AG04449 (cell line): ENCODE results near the gene GJB3.
"Not testable (repeated sequence)": the region's sequence is repeated elsewhere in the genome, so short reads cannot be mapped to it uniquely, and the experiment has no call there.

Experiments
- CTCF ChIA-PET: fragments of 350-600 bp; formaldehyde crosslinking; extraction: SDS; loops from one replicate; lab custom pipeline; 2021; ENCODE audit warnings: antibody characterized with exemption; lab: Yijun Ruan, JAX
- POLR2A ChIA-PET: fragments of 400-600, 350-600 bp; formaldehyde crosslinking; extraction: SDS; loops from one replicate; lab custom pipeline; 2020; ENCODE audit warnings: antibody characterized with exemption, inconsistent platforms; lab: Yijun Ruan, JAX
- DNase-seq: peaks from one replicate; pipeline ENCODE4 v3.0.0-alpha.2; 2010; ENCODE audit warnings: low read depth, low spot score
- H3K4me3 ChIP-seq: 2 replicates; pipeline ENCODE4 v1.5.1; 2011; ENCODE audit warnings: low read depth, mild to moderate bottlenecking, control low read depth, low read length
- TF ChIP-seq, protein P1 (sequence below): IDR thresholded peaks from one replicate; pipeline ENCODE4 v1.5.1; 2011; ENCODE audit warnings: mild to moderate bottlenecking, moderate library complexity, low read length, control low read depth, inconsistent platforms; ENCODE audit not compliant: insufficient read depth; ENCODE audit errors: missing control alignments

GJB3 gene

DNA sequence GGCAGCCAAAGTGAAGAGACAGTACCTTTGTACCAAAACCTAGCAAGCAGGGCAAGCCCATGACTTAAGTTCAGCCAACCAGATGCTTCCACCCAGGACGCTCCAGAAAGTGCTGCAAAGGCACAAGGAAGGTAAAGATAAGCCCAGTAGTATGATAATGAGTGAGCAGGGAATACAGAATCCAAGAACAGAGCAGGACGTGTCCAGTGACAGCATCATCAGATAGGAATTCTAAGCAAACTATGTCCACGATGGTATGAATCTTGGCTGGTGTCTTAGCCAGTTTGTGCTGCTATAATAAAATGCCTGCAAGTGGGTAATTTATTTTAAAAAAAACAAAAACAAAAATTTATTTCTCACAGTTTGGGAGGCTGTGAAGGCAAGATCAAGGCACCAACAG lies 25.4 kb downstream of the GJB3 start:
- TF ChIP-seq, protein P1, sequence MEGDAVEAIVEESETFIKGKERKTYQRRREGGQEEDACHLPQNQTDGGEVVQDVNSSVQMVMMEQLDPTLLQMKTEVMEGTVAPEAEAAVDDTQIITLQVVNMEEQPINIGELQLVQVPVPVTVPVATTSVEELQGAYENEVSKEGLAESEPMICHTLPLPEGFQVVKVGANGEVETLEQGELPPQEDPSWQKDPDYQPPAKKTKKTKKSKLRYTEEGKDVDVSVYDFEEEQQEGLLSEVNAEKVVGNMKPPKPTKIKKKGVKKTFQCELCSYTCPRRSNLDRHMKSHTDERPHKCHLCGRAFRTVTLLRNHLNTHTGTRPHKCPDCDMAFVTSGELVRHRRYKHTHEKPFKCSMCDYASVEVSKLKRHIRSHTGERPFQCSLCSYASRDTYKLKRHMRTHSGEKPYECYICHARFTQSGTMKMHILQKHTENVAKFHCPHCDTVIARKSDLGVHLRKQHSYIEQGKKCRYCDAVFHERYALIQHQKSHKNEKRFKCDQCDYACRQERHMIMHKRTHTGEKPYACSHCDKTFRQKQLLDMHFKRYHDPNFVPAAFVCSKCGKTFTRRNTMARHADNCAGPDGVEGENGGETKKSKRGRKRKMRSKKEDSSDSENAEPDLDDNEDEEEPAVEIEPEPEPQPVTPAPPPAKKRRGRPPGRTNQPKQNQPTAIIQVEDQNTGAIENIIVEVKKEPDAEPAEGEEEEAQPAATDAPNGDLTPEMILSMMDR = no peak
- CTCF ChIA-PET = no interaction called here
- H3K4me3 ChIP-seq = no peak overlapping the region
- POLR2A ChIA-PET = no interaction called here
- peak; percentile 14 for DNase-seq

GRCh38 chr1:34808051-34808810 lies 27.2 kb downstream of the GJB3 start:
- no peak overlapping the region for H3K4me3 ChIP-seq
- TF ChIP-seq, protein P1 = no peak
- ChIA-PET POLR2A (no interaction called here), CTCF (interaction anchor here (4.0 kb wide), 1 partner anchor 45 kb away, joined by 20 read pairs; no protein-coding TSS in a partner anchor)
- no peak for DNase-seq

GRCh38 chr1:34810781-34811180 lies 29.8 kb downstream of the GJB3 start:
- POLR2A ChIA-PET, DNase-seq, H3K4me3 ChIP-seq: not testable (repeated sequence)
- CTCF ChIA-PET = interaction anchor here (1.1 to 4.0 kb wide), 2 partner anchors 25 to 42 kb away, joined by 4 to 20 read pairs; no protein-coding TSS in a partner anchor

DNA sequence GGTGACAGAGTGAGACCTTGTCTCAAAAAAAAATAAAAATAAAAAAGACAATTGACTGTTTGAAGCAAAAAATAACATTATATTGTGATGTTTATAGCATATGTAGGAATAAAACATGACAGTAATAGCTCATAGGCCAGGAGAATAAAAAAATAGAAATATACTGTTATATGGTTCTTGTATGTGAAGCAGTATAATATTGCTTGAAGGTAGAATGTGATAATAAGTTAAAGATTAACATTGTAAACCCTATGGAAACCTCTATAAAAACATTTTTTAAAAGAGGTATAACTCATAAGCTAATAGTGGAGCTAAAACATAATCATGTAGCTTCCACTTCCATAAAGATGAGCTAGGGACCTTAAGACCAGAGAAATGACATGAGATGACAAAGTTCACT lies 35.3 kb downstream of the GJB3 start:
- DNase-seq = no peak
- ChIA-PET POLR2A (interaction anchor here (0.6 kb wide), 1 partner anchor 99 kb away, joined by 3 read pairs; no protein-coding TSS in a partner anchor), CTCF (interaction anchor here (0.8 to 1.2 kb wide), 3 partner anchors 27 to 43 kb away, joined by 3 read pairs; partner anchors contain the start of gene SMIM12)
- TF ChIP-seq, protein P1 = no peak
- H3K4me3 ChIP-seq = no peak overlapping the region

DNA sequence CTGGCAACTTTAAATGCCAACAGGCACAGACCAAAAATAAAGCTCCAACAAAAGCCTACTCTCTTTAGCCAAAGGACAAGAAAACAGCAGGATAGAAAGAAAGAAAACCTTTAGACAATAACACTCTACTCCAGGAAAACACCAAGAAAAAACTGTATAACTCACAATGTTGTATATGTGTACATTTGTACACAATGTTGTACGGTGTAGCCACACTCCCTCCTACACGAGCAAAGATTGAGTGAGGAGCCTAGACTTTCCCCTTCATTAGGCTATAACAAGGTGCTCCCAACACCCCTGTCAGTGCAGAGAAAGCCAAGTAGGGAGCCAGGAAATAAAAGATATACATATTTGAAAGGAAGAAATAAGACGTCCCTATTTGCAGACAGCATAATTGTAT lies 35.8 kb downstream of the GJB3 start:
- TF ChIP-seq, protein P1 = no peak
- CTCF ChIA-PET = interaction anchor here (0.8 to 1.2 kb wide), 3 partner anchors 28 to 43 kb away, joined by 3 read pairs; partner anchors contain the start of gene SMIM12
- no peak for DNase-seq
- no peak overlapping the region for H3K4me3 ChIP-seq
- POLR2A ChIA-PET = no interaction called here

DNA sequence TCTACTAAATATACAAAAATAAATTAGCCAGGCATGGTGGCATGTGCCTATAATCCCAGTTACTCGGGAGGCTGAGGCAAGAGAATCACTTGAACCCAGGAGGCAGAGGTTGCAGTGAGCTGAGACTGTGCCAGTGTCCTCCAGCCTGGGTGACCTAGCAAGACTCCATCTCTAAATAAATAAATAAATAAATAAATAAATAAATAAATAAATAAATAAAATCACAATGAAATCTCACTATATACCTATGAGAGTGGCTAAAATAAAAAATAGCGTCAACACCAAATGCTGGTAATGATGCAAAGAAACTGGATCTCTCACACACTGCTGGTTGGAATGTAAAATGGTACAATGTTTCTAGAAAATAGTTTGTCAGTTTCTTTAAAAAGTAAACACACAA lies 37.8 kb downstream of the GJB3 start:
- CTCF ChIA-PET, POLR2A ChIA-PET: not testable (repeated sequence)

DNA sequence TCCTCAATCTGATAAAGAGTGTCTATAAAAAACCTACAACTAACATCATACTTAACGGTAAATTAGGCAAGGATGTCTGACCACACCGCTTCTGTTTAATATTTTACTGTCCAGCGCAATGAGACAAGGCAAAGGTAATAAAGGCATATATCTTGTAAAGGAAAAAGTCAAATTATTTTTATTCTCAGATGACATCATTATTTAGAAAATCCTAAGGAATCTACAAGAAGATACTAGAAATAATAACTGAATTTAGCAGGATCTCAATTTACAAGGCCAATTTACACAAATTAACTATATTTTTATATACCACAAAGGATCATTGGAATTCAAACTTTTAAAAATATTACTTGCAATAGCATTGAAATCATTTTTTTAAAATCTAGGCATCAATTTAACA lies 41.2 kb downstream of the GJB3 start:
- H3K4me3 ChIP-seq = no peak overlapping the region
- no peak for DNase-seq
- TF ChIP-seq, protein P1 = no peak
- ChIA-PET CTCF (interaction anchor here (2.2 kb wide), 1 partner anchor 35 kb away, joined by 8 read pairs; no protein-coding TSS in a partner anchor), POLR2A (no interaction called here)

More for the DNA sequence above, 37.8 kb downstream of the GJB3 start:
- not testable (repeated sequence) for DNase-seq, H3K4me3 ChIP-seq
